GM18519 (cell line): ENCODE results near the gene SLC24A5.

Experiments used
- ATAC-seq: cut with Tn5 transposase; IDR thresholded peaks from one replicate; pipeline ENCODE4 v1.9.1; 2021; ENCODE audit warnings: mild to moderate bottlenecking, moderate library complexity; ENCODE audit not compliant: unreplicated experiment, low FRiP score

SLC24A5 gene

GRCh38 chr15:48185529-48185928, 64.7 kb downstream of the SLC24A5 start:
- no peak for ATAC-seq

DNA sequence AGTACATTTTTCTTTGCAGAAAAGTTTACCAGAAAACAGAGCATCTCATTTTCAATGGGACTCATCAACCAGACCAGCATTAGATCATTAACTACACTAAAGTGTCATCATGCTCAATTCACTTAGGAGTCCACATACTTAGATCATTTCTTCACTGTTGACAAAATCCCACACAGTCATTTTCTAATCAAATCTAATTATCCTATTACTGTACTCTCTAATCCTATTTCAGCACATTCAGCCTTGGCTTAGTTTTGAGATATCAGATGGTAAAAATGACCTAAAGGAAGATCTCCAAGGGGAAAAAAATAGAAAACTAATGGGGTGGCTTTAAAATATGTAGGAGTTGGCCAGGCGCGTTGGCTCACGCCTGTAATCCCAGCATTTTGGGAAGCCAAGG, 65.5 kb downstream of the SLC24A5 start:
- no peak for ATAC-seq

- no peak for ATAC-seq
Observed at GRCh38 chr15:48190932-48191573, 70.3 kb downstream of the SLC24A5 start.

DNA sequence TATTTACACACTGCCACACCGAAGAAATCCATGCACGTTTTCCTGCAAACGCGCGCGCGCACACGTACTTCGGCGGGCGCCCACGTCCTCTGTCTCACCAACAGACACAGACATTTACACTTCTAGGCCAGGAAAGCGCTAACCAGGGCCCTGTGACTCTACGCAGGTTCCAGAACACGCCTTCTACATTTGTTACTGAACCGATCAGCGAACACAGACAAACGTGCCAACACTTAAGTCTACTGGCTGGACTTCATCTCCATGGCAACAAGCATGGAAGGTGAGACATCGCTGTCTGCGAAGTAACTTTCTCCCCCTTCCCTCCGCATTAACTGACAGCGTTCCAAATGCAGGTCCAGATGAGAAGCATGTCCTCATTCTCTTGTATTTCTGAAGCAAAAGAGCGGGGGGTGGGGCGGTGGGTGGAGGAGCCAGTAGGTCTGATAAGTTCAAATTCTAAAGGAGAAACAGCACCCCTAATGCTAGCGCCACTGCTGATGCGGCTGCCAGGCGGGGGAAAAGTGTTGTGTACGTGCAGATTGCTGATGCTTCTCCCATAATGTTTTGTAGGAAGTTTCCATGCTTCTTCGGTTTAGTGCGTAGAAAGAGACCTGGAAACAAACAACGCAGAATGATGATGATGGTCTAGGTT, 70.9 kb downstream of the SLC24A5 start, which contains the start of gene CTXN2:
Gene CTXN2, plus strand, starts transcription at position 92 of the 652 bp plus-strand sequence. CDS start 9,636 bp downstream, outside the sequence.
- ATAC-seq, result no peak
